Trophoblast cell (in vitro differentiated cells and primary cell): ENCODE measurements around the gene IRS2.

Experiments
- DNase-seq, 2 donors: peaks; one replicate each; pipeline ENCODE4 v3.0.0-alpha.2; 2016
- H2AFZ ChIP-seq: 2 replicates; pipeline ENCODE4 v1.6.1; 2013; ENCODE audit warnings: low read length, moderate library complexity, mild to moderate bottlenecking; ENCODE audit not compliant: insufficient read depth, poor library complexity
- H2AK5ac ChIP-seq: 2 replicates; pipeline ENCODE4 v1.6.1; 2013; ENCODE audit warnings: mild to moderate bottlenecking, low read length
- H2BK120ac ChIP-seq: 2 replicates; pipeline ENCODE4 v1.6.1; 2013; ENCODE audit warnings: low read length, mild to moderate bottlenecking, moderate library complexity; ENCODE audit not compliant: insufficient read depth, poor library complexity
- H2BK12ac ChIP-seq: 2 replicates; pipeline ENCODE4 v1.6.1; 2013; ENCODE audit warnings: mild to moderate bottlenecking, low read length, moderate library complexity
- H2BK5ac ChIP-seq: 2 replicates; pipeline ENCODE4 v1.6.1; 2013; ENCODE audit warnings: low read length, low read depth, moderate library complexity, mild to moderate bottlenecking; ENCODE audit not compliant: poor library complexity
- H3K14ac ChIP-seq: 2 replicates; pipeline ENCODE4 v1.6.1; 2013; ENCODE audit warnings: mild to moderate bottlenecking, low read length
- H3K18ac ChIP-seq: 2 replicates; pipeline ENCODE4 v1.6.1; 2013; ENCODE audit warnings: mild to moderate bottlenecking, low read length
- H3K23ac ChIP-seq: 2 replicates; pipeline ENCODE4 v1.6.1; 2013; ENCODE audit warnings: low read length
- H3K27ac ChIP-seq: 2 replicates; pipeline ENCODE4 v1.5.1; 2013; ENCODE audit warnings: low read depth, mild to moderate bottlenecking, inconsistent platforms, low read length, moderate library complexity
- H3K27me3 ChIP-seq: 2 replicates; pipeline ENCODE4 v1.6.1; 2013; ENCODE audit warnings: inconsistent platforms, mild to moderate bottlenecking, low read length, moderate library complexity; ENCODE audit not compliant: insufficient read depth
- H3K36me3 ChIP-seq, 2 experiments: 1 replicate in 1 of 2; 2 replicates in 1 of 2; pipeline ENCODE4 v1.6.1; 2013; ENCODE audit warnings: low read length in 2 of 2, mild to moderate bottlenecking in 2 of 2, moderate library complexity in 1 of 2; ENCODE audit not compliant: insufficient read depth in 2 of 2, control insufficient read depth in 1 of 2
- H3K4ac ChIP-seq: 2 replicates; pipeline ENCODE4 v1.6.1; 2013; ENCODE audit warnings: low read depth, mild to moderate bottlenecking, low read length, moderate library complexity
- H3K4me1 ChIP-seq, 2 experiments: 1 replicate in 1 of 2; 2 replicates in 1 of 2; pipeline ENCODE4 v1.6.1; 2013; ENCODE audit warnings: low read length in 2 of 2, mild to moderate bottlenecking in 2 of 2, moderate library complexity in 1 of 2; ENCODE audit not compliant: insufficient read depth in 2 of 2, control insufficient read depth in 1 of 2
- H3K4me2 ChIP-seq: 2 replicates; pipeline ENCODE4 v1.6.1; 2013; ENCODE audit warnings: inconsistent platforms, mild to moderate bottlenecking, low read length, moderate library complexity
- H3K4me3 ChIP-seq: 2 replicates; pipeline ENCODE4 v1.5.1; 2013; ENCODE audit warnings: mild to moderate bottlenecking, low read depth, low read length, inconsistent platforms
- H3K79me1 ChIP-seq: one replicate; pipeline ENCODE4 v1.6.1; 2013; ENCODE audit warnings: low read length
- H3K79me2 ChIP-seq: 2 replicates; pipeline ENCODE4 v1.6.1; 2013; ENCODE audit warnings: low read length, mild to moderate bottlenecking; ENCODE audit not compliant: control insufficient read depth, insufficient read depth, poor library complexity
- H3K9ac ChIP-seq: 2 replicates; pipeline ENCODE4 v1.6.1; 2013; ENCODE audit warnings: mild to moderate bottlenecking, low read length
- H3K9me3 ChIP-seq: 2 replicates; pipeline ENCODE4 v1.6.1; 2013; ENCODE audit warnings: low read depth, mild to moderate bottlenecking, control low read depth, inconsistent platforms, low read length; ENCODE audit not compliant: insufficient read depth
- H4K12ac ChIP-seq: 2 replicates; pipeline ENCODE4 v1.6.1; 2013; ENCODE audit warnings: low read depth, mild to moderate bottlenecking, low read length, moderate library complexity
- H4K8ac ChIP-seq: 2 replicates; pipeline ENCODE4 v1.6.1; 2013; ENCODE audit warnings: low read depth, mild to moderate bottlenecking, low read length, moderate library complexity
- H4K91ac ChIP-seq: one replicate; pipeline ENCODE4 v1.6.1; 2013; ENCODE audit warnings: low read depth, mild to moderate bottlenecking, low read length, moderate library complexity
- WGBS: extraction: QIAGEN DNeasy Blood & Tissue Kit; methylation state at CpG from one replicate; pipeline ENCODE4 v1.1.7; 2013; ENCODE audit warnings: missing lambda C conversion rate; ENCODE audit not compliant: insufficient read length, insufficient coverage; ENCODE audit errors: extremely low coverage; 5-methylcytosine and 5-hydroxymethylcytosine counted together

The IRS2 gene

GRCh38 chr13:109760402-109760801 lies 26.0 kb downstream of the IRS2 start:
- Histone ChIP-seq H2BK5ac (no peak overlapping the region), H3K4me2 (no peak overlapping the region), H4K12ac (no peak overlapping the region), H3K79me2 (no peaks in the 10 kb centered on the region), H2BK120ac (no peak overlapping the region), H2AK5ac (no peak overlapping the region), H4K91ac (no peak overlapping the region), H3K9ac (no peak overlapping the region), H2BK12ac (no peak overlapping the region), H3K27me3 (no peaks in the 10 kb centered on the region), H3K79me1 (no peaks in the 10 kb centered on the region), H2AFZ (no peak overlapping the region), H3K4me3 (no peak overlapping the region), H3K27ac (no peak overlapping the region), H3K9me3 (no peaks in the 10 kb centered on the region), H3K36me3 (peaks cover 2% of the 10 kb centered on the region in 2 experiments), H3K18ac (no peak overlapping the region), H4K8ac (no peak overlapping the region), H3K4ac (no peak overlapping the region), H3K23ac (no peak overlapping the region), H3K14ac (no peak overlapping the region), H3K4me1 (no peaks in the 10 kb centered on the region)
- no CpG with 5 or more reads among the region's 8 CpGs for WGBS
- DNase-seq, result no peak

- no peak overlapping the region for H3K27ac ChIP-seq
- H2AK5ac ChIP-seq, result no peak overlapping the region
- no peaks in the 10 kb centered on the region for H3K9me3 ChIP-seq
- no peaks in the 10 kb centered on the region for H3K79me1 ChIP-seq
- no peak overlapping the region for H4K12ac ChIP-seq
- H2BK120ac ChIP-seq, result no peak overlapping the region
- DNase-seq, result no peak
- no peak overlapping the region for H2BK5ac ChIP-seq
- H3K36me3 ChIP-seq, result peaks cover 2% of the 10 kb centered on the region in 2 experiments
- H3K4me1 ChIP-seq, result no peaks in the 10 kb centered on the region
- no peak overlapping the region for H3K23ac ChIP-seq
- H3K79me2 ChIP-seq, result no peaks in the 10 kb centered on the region
- no peak overlapping the region for H3K14ac ChIP-seq
- H3K4ac ChIP-seq, result no peak overlapping the region
- no peak overlapping the region for H2AFZ ChIP-seq
- no peak overlapping the region for H3K9ac ChIP-seq
- H3K4me2 ChIP-seq, result no peak overlapping the region
- H3K4me3 ChIP-seq, result no peak overlapping the region
- H4K8ac ChIP-seq, result no peak overlapping the region
- no peaks in the 10 kb centered on the region for H3K27me3 ChIP-seq
- H3K18ac ChIP-seq, result no peak overlapping the region
- H4K91ac ChIP-seq, result no peak overlapping the region
- whole genome bisulfite sequencing, result no CpG with 5 or more reads among the region's 3 CpGs
- H2BK12ac ChIP-seq, result no peak overlapping the region
These were observed 26.8 kb downstream of the IRS2 start for GRCh38 chr13:109759609-109760008.

GRCh38 chr13:109758937-109759480 lies 27.4 kb downstream of the IRS2 start:
- no CpG with 5 or more reads among the region's 15 CpGs for WGBS
- Histone ChIP-seq H3K79me1 (no peaks in the 10 kb centered on the region), H2AK5ac (no peak overlapping the region), H3K4me3 (no peak overlapping the region), H3K27ac (no peak overlapping the region), H3K4me2 (no peak overlapping the region), H3K9me3 (no peaks in the 10 kb centered on the region), H2BK12ac (no peak overlapping the region), H3K9ac (no peak overlapping the region), H4K12ac (no peak overlapping the region), H3K27me3 (no peaks in the 10 kb centered on the region), H3K4ac (no peak overlapping the region), H4K91ac (no peak overlapping the region), H2BK120ac (no peak overlapping the region), H2AFZ (no peak overlapping the region), H3K23ac (no peak overlapping the region), H4K8ac (no peak overlapping the region), H3K36me3 (peaks cover 2% of the 10 kb centered on the region in 2 experiments), H2BK5ac (no peak overlapping the region), H3K79me2 (no peaks in the 10 kb centered on the region), H3K4me1 (no peaks in the 10 kb centered on the region), H3K14ac (no peak overlapping the region), H3K18ac (no peak overlapping the region)
- no peak for DNase-seq

GRCh38 chr13:109756778-109757177 lies 29.6 kb downstream of the IRS2 start:
- no peak overlapping the region for H4K12ac ChIP-seq
- no peaks in the 10 kb centered on the region for H3K79me2 ChIP-seq
- no peaks in the 10 kb centered on the region for H3K79me1 ChIP-seq
- H2AK5ac ChIP-seq, result no peak overlapping the region
- H4K91ac ChIP-seq, result no peak overlapping the region
- no peak overlapping the region for H3K23ac ChIP-seq
- no peak overlapping the region for H4K8ac ChIP-seq
- no peak overlapping the region for H2BK12ac ChIP-seq
- no peak overlapping the region for H2AFZ ChIP-seq
- no peak overlapping the region for H3K4me2 ChIP-seq
- H3K27ac ChIP-seq, result no peak overlapping the region
- no peak overlapping the region for H2BK120ac ChIP-seq
- no peak overlapping the region for H2BK5ac ChIP-seq
- whole genome bisulfite sequencing, result no CpG with 5 or more reads among the region's 5 CpGs
- no peaks in the 10 kb centered on the region for H3K4me1 ChIP-seq
- H3K18ac ChIP-seq, result no peak overlapping the region
- H3K14ac ChIP-seq, result no peak overlapping the region
- H3K36me3 ChIP-seq, result peaks cover 2 to 3% of the 10 kb centered on the region in 2 experiments
- no peak overlapping the region for H3K4me3 ChIP-seq
- H3K4ac ChIP-seq, result no peak overlapping the region
- no peak for DNase-seq
- H3K27me3 ChIP-seq, result no peaks in the 10 kb centered on the region
- H3K9ac ChIP-seq, result no peak overlapping the region
- H3K9me3 ChIP-seq, result no peaks in the 10 kb centered on the region
